GM19438 (cell line): Measurements from ENCODE around the gene CBX5.
"Not testable (repeated sequence)": the region's sequence is repeated elsewhere in the genome, so short reads cannot be mapped to it uniquely, and the experiment has no call there.

Experiments used
- ATAC-seq: cut with Tn5 transposase; IDR thresholded peaks from one replicate; pipeline ENCODE4 v1.9.1; 2021; ENCODE audit warnings: low read depth; ENCODE audit not compliant: unreplicated experiment

CBX5 gene

GRCh38 chr12:54294953-54295566, 15.1 kb upstream of the CBX5 start:
- no peak for ATAC-seq

- ATAC-seq, result no peak
Measured at GRCh38 chr12:54294152-54294952, 14.4 kb upstream of the CBX5 start.

DNA sequence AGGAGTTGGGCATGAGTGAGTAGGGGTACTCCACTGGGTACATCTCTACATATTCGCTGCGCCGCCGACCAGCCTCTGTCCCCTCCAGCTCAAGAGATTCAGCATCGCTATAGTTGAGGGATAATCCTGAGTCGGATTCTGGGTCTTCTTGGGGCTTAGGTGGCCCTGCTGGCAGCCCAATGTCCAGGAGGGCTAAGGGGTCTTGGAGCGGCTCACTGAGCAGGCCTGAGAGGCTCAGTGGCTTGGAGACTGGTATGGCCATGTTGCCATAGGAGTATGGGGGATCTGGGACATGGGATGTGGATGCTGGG, 13.0 kb upstream of the CBX5 start:
- no peak for ATAC-seq

DNA sequence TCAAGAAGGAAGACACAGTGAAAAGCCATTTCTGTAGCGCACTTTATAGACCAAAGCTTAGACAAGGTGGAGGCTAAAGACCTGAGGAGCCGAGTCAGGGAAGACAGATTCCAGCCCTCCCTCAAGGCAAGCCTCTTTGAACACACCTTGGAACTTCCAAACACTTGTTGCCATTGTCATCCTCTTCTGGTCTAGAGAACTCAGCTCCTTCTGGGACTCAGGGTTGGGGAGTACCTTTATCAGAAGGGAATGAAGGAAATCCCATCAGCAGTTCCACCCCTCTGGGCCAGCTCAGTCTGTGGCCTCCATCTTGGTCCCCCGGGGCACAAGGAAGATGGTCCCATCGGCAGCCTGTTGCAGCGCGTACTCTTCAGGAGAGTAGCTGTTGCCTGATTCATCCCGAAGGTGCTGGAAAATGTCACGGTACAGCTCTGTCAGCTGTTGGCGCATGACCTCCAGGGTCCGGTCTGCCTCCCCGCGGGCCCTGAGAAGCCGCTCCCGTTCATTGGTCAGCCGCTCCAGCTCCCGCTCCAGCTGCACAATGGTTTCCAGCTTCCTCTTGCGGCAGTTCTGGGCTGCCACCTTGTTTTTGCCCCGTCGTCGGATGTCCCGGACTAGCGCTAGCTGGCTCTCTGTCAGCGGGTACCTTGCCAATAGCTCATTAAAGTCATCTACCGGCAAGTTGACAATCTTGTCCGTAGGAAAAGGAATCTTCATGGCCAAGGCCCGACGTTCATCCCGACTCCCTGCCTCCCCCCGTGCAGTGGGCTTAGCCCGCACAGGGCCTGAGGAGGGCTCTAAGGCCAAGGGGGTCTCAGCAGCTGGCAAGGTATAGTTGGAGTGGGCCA, 12.4 kb upstream of the CBX5 start:
- no peak for ATAC-seq

DNA sequence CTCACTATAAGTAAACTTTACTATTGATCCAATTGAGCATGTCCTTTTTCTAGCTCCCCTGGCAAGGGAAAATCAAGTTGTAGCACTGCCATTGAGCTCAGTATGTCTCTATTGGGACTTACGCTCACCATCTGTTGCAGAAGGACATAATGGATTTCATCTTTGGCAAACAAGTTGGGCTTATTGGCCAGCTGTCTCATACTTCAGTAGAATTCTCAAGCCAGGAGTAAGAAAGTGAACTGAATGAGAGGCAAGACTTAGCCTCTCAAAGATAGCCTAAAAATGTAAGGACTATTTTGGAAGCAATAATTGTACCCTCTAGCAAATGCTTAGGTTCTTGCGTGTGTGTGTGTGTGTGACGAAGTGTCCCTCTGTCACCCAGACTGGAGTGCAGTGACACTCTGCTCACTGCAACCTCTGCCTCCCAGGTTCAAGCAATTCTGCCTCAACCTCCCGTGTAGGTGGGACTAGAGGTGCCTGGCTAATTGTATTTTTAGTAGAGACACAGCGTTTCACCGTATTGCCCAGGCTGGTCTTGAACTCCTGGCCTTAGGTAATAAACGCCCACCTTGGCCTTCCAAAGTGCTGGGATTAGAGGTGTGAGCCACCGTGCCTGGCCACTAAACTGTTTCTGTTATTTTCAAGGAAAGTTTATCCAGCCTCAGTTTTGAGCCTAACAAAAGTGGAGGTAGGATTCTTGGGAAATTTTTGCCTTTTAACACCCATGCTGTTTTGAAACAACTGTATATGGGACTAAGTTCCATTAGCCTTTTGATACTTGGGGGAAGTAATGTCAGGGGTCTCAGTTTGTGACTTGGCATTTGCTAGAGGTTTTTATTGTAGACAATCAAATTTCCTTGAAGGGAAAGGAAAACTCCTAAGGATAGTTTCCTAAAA, 7.6 kb upstream of the CBX5 start:
- no peak for ATAC-seq

- ATAC-seq, result no peak
Measured at GRCh38 chr12:54286042-54287030, 6.4 kb upstream of the CBX5 start.

DNA sequence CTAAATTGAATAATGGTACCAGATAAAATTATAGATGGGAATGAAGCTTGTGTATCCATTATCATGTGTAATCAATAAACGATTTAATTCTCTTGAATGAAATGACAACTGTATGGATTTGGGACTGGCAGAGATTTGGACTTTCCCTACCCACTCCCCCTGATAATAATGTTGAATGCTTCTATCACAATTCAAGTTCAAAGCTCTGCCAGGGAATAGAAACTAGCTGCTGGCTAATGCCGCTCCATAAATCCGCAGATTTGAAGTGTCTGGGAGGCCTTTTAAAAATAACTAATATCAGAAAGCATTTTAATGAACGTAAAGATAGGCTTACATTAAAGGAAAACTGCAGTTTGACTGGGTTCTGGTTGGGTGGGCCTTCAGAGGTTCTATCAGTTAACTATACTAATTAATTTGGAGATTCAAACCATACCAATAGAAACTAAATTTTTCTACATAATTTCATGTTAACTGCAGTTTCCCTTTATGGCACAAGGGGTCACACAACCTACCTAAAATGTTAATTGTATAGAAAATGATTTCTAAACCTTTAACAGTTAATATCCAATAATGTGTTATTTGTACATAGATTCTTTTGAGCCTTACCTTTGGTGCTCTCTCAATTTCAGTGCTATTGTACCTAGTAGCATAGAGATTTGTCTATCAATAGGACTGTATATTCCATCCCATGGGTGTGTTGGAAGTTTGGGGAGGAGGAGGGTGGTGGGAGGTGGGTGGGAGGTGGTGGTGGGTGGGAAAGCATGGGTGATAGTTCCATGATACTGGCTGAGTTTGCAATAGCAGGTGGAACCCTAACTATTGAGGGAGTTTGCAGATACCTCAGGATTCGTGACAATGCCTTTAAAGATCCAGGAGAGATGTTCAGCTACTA, 5.5 kb upstream of the CBX5 start:
- no peak for ATAC-seq

DNA sequence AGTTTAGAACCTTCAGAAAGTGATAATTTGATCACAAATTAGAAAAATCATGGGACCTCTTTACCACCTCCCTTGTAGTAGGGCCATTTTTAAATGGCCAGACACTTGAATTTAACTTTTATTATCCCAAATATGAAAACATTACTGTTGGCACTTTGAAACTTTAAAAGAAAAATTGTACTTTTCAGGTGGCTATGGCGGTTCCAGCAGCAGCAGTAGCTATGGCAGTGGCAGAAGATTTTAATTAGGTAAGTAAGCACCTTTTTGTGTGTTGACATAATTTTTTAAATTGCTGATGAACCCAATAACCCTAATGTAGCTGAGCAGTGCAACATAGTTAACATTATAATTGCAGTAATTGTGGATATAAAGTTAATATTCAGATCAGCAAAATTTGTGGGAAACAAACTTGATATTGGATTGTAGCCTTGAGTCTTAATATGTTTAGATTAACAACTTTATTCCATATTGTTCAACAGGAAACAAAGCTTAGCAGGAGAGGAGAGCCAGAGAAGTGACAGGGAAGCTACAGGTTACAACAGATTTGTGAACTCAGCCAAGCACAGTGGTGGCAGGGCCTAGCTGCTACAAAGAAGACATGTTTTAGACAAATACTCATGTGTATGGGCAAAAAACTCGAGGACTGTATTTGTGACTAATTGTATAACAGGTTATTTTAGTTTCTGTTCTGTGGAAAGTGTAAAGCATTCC, 4.3 kb upstream of the CBX5 start:
- not testable (repeated sequence) for ATAC-seq

DNA sequence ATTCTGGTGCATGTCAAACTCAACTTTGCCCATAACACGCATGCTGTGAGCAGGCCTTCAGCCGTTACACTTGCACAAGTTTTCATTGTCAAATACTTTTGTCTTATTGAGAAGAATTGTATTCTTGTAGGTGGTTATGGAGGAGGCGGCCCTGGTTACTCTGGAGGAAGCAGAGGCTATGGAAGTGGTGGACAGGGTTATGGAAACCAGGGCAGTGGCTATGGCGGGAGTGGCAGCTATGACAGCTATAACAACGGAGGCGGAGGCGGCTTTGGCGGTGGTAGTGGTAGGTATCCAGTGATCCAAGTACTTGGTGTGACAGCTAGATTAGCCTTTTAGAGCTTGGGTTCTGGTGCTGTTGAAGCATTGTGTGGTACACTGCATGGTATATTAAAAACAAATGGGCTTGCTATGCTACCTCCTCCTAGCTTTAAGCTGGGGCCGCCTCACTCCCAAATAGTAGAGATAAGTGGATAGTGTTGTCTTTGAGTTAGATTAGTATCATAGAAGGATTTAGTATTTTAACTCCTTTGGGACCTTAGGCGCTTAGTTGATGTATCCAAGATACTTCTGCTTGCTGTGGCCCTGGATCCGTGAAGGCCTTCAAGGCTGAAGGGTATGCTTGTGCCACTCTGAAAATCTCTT, 3.1 kb upstream of the CBX5 start:
- ATAC-seq, result no peak

GRCh38 chr12:54281694-54282093, 1.8 kb upstream of the CBX5 start:
- ATAC-seq, result not testable (repeated sequence)

GRCh38 chr12:54281261-54281638, 1.3 kb upstream of the CBX5 start:
- ATAC-seq, result not testable (repeated sequence)

DNA sequence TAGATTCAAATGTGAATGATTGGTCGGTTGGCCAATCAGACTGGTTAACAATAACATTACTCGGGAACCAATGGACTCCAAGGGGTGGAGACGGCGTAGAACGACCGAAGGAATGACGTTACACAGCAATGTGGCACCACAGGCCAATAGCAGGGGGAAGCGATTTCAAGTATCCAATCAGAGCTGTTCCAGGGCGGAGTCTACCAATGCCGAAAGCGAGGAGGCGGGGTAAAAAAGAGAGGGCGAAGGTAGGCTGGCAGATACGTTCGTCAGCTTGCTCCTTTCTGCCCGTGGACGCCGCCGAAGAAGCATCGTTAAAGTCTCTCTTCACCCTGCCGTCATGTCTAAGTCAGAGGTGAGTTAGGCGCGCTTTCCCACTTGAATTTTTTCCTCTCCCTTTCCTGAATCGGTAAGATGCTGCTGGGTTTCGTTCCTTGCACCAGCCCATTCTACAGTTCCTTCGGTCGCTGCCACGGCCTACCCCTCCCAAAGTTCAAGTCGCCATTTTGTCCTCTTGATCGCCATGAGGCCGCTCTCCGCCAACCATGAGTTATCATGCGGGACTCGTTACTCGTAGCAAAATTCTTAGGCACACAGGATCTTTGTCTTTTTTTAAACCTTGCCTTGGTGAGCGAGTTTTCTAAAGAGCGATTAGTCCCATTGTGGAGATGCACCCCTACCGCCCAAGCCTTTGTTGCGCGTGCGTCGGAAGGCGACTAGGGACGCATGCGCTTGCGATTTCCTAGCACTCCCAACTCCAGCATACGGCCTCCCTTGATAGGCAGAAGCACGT, 742 bp upstream of the CBX5 start, which contains the start of gene HNRNPA1:
Gene HNRNPA1 (plus strand): TSS at position 259 of the 793 bp plus-strand sequence. CDS start 82 bp downstream, at position 341.
- peak; percentile 87 for ATAC-seq

GRCh38 chr12:54279227-54279631, 693 bp downstream of the CBX5 start:
- no peak for ATAC-seq

DNA sequence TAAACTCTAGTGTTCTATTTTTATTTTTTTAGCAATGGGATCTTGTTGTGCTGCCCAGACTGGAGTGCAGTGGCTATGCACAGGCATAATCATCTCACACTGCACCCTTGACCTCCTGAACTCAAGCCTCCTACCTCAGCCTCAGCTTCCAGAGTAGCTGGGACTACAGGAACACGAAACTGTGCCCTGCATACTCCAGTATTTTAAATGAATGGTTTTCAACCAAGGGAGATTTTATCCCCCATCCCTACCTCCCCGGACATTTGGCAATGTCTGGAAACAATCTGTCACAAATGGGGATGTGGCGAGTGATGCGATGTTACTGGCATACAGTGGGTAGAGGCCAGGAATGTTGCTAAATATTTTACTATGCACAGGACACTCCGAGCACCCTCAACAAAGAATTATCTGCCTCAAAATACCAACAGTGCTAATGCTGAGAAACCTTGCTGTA, 2.1 kb downstream of the CBX5 start:
- ATAC-seq, result no peak

DNA sequence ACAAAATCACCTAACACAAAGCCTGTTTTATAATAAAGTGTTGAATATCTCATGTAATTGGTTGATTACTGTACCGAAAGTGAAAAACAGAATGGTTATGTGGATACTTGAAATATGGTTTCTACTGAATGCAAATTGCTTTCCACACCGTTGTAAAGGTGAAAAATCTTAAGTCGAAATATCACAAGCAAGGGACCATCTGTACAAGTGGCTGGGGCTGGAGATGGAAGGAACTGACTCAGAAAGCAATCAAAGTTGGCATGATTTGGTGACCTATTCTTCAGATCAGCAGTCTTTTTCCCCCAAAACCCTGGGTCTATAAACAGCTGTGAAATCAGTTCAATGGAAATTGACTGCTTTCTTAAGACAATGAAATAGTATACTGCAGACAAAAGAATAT, 3.6 kb downstream of the CBX5 start:
- no peak for ATAC-seq

- ATAC-seq, result no peak
Measured at GRCh38 chr12:54273981-54274380, 5.9 kb downstream of the CBX5 start.
